BLaER1 (cell line): ENCODE results near the gene CREB3L1.
"Not testable (repeated sequence)": the region's sequence is repeated elsewhere in the genome, so short reads cannot be mapped to it uniquely, and the experiment has no call there.

Experiments
- H3K27ac ChIP-seq: shearing (Covaris generic); formaldehyde crosslinking; 2 replicates; pipeline ENCODE4 v1.8.1; 2022
- H3K27me3 ChIP-seq: shearing (Covaris generic); formaldehyde crosslinking; 2 replicates; pipeline ENCODE4 v1.8.1; 2022
- H3K36me3 ChIP-seq: shearing (Covaris generic); formaldehyde crosslinking; 2 replicates; pipeline ENCODE4 v1.8.1; 2022
- H3K4me1 ChIP-seq: shearing (Covaris generic); formaldehyde crosslinking; 2 replicates; pipeline ENCODE4 v1.8.1; 2022
- H3K4me2 ChIP-seq: shearing (Covaris generic); formaldehyde crosslinking; 2 replicates; pipeline ENCODE4 v1.8.1; 2022
- H3K4me3 ChIP-seq: shearing (Covaris generic); formaldehyde crosslinking; 2 replicates; pipeline ENCODE4 v1.8.1; 2022
- H3K9ac ChIP-seq: shearing (Covaris generic); formaldehyde crosslinking; 2 replicates; pipeline ENCODE4 v1.8.1; 2022
- H3K9me3 ChIP-seq: shearing (Covaris generic); formaldehyde crosslinking; 2 replicates; pipeline ENCODE4 v1.8.1; 2022
- H4K20me1 ChIP-seq: shearing (Covaris generic); formaldehyde crosslinking; 2 replicates; pipeline ENCODE4 v1.8.1; 2022
- Cebpa-rat ChIP-seq: shearing (Covaris generic); IDR thresholded peaks from 2 replicates; pipeline ENCODE4 v1.8.1; 2022

Gene CREB3L1

GRCh38 chr11:46256540-46257001 is 20.9 kb upstream of the CREB3L1 start:
- Histone ChIP-seq H3K9ac (no peak overlapping the region), H3K27me3 (no peaks in the 10 kb centered on the region), H3K4me2 (no peak overlapping the region), H3K27ac (no peak overlapping the region), H3K9me3 (no peaks in the 10 kb centered on the region), H3K4me3 (no peak overlapping the region), H4K20me1 (no peaks in the 10 kb centered on the region), H3K36me3 (no peaks in the 10 kb centered on the region), H3K4me1 (peaks cover 8% of the 10 kb centered on the region)
- no peak for TF ChIP-seq Cebpa-rat

- not testable (repeated sequence) for H3K9ac ChIP-seq, H3K27ac ChIP-seq, H4K20me1 ChIP-seq, H3K4me1 ChIP-seq, H3K4me2 ChIP-seq, H3K4me3 ChIP-seq, H3K27me3 ChIP-seq, H3K36me3 ChIP-seq
- peaks cover 13% of the 10 kb centered on the region for H3K9me3 ChIP-seq
Observed at GRCh38 chr11:46259347-46259746, 18.1 kb upstream of the CREB3L1 start.

GRCh38 chr11:46259971-46260560 is 17.4 kb upstream of the CREB3L1 start:
- no peaks in the 10 kb centered on the region for H3K36me3 ChIP-seq
- no peak overlapping the region for H3K9ac ChIP-seq
- H3K4me3 ChIP-seq, result no peak overlapping the region
- H3K4me1 ChIP-seq, result peaks cover 4% of the 10 kb centered on the region
- no peaks in the 10 kb centered on the region for H3K27me3 ChIP-seq
- no peak overlapping the region for H3K27ac ChIP-seq
- H4K20me1 ChIP-seq, result no peaks in the 10 kb centered on the region
- H3K9me3 ChIP-seq, result peaks cover 13% of the 10 kb centered on the region
- no peak overlapping the region for H3K4me2 ChIP-seq
- TF ChIP-seq Cebpa-rat, result no peak

GRCh38 chr11:46263120-46263519 is 14.3 kb upstream of the CREB3L1 start:
- Histone ChIP-seq H3K4me3 (no peak overlapping the region), H3K27ac (no peak overlapping the region), H3K4me2 (no peak overlapping the region), H3K9ac (no peak overlapping the region), H3K36me3 (no peaks in the 10 kb centered on the region), H4K20me1 (no peaks in the 10 kb centered on the region), H3K4me1 (peaks cover 26% of the 10 kb centered on the region), H3K9me3 (peaks cover 13% of the 10 kb centered on the region), H3K27me3 (no peaks in the 10 kb centered on the region)
- no peak for TF ChIP-seq Cebpa-rat

GRCh38 chr11:46264030-46264429 is 13.4 kb upstream of the CREB3L1 start:
- no peaks in the 10 kb centered on the region for H4K20me1 ChIP-seq
- no peak for TF ChIP-seq Cebpa-rat
- no peaks in the 10 kb centered on the region for H3K36me3 ChIP-seq
- no peak overlapping the region for H3K27ac ChIP-seq
- no peak overlapping the region for H3K4me3 ChIP-seq
- peaks cover 28% of the 10 kb centered on the region for H3K4me1 ChIP-seq
- H3K9ac ChIP-seq, result no peak overlapping the region
- peaks cover 13% of the 10 kb centered on the region for H3K9me3 ChIP-seq
- no peaks in the 10 kb centered on the region for H3K27me3 ChIP-seq
- no peak overlapping the region for H3K4me2 ChIP-seq

GRCh38 chr11:46264976-46265375 is 12.5 kb upstream of the CREB3L1 start:
- H3K4me3 ChIP-seq, result no peak overlapping the region
- H3K4me2 ChIP-seq, result peak overlapping the region; percentile 84
- H3K27ac ChIP-seq, result 0 out of 2 replicates have a peak overlapping the region, but pooled peaks have one; percentile 9
- H4K20me1 ChIP-seq, result no peaks in the 10 kb centered on the region
- no peaks in the 10 kb centered on the region for H3K36me3 ChIP-seq
- H3K9me3 ChIP-seq, result peaks cover 13% of the 10 kb centered on the region
- TF ChIP-seq Cebpa-rat, result no peak
- H3K27me3 ChIP-seq, result no peaks in the 10 kb centered on the region
- H3K9ac ChIP-seq, result no peak overlapping the region
- H3K4me1 ChIP-seq, result peaks cover 28% of the 10 kb centered on the region

GRCh38 chr11:46265764-46266163 is 11.7 kb upstream of the CREB3L1 start:
- no peak overlapping the region for H3K27ac ChIP-seq
- TF ChIP-seq Cebpa-rat, result no peak
- peak overlapping the region; percentile 84 for H3K4me2 ChIP-seq
- H3K27me3 ChIP-seq, result no peaks in the 10 kb centered on the region
- H3K4me1 ChIP-seq, result peaks cover 28% of the 10 kb centered on the region
- H3K9me3 ChIP-seq, result peaks cover 13% of the 10 kb centered on the region
- no peaks in the 10 kb centered on the region for H4K20me1 ChIP-seq
- H3K36me3 ChIP-seq, result no peaks in the 10 kb centered on the region
- H3K4me3 ChIP-seq, result no peak overlapping the region
- no peak overlapping the region for H3K9ac ChIP-seq

- Histone ChIP-seq H3K4me2 (0 out of 2 replicates have a peak overlapping the region, but pooled peaks have one; percentile 7), H3K27ac (no peak overlapping the region), H4K20me1 (no peaks in the 10 kb centered on the region), H3K9me3 (peaks cover 7% of the 10 kb centered on the region), H3K27me3 (no peaks in the 10 kb centered on the region), H3K4me3 (no peak overlapping the region), H3K36me3 (no peaks in the 10 kb centered on the region), H3K4me1 (peaks cover 34% of the 10 kb centered on the region), H3K9ac (no peak overlapping the region)
- no peak for TF ChIP-seq Cebpa-rat
Observed at GRCh38 chr11:46267930-46268329, 9.5 kb upstream of the CREB3L1 start.

GRCh38 chr11:46270684-46271083 is 6.8 kb upstream of the CREB3L1 start:
- Histone ChIP-seq H3K4me3 (no peak overlapping the region), H3K9ac (no peak overlapping the region), H4K20me1 (no peaks in the 10 kb centered on the region), H3K4me1 (peaks cover 24% of the 10 kb centered on the region), H3K9me3 (no peaks in the 10 kb centered on the region), H3K27ac (no peak overlapping the region), H3K36me3 (no peaks in the 10 kb centered on the region), H3K27me3 (peaks cover 10% of the 10 kb centered on the region), H3K4me2 (no peak overlapping the region)
- no peak for TF ChIP-seq Cebpa-rat

GRCh38 chr11:46271407-46271806 is 6.1 kb upstream of the CREB3L1 start:
- no peak overlapping the region for H3K9ac ChIP-seq

More at GRCh38 chr11:46271407-46271806, 6.1 kb upstream of the CREB3L1 start:
- Histone ChIP-seq H3K36me3 (no peaks in the 10 kb centered on the region), H3K27ac (no peak overlapping the region), H3K4me2 (no peak overlapping the region), H3K9me3 (no peaks in the 10 kb centered on the region), H3K4me3 (no peak overlapping the region), H4K20me1 (no peaks in the 10 kb centered on the region), H3K27me3 (peaks cover 17% of the 10 kb centered on the region), H3K4me1 (peaks cover 16% of the 10 kb centered on the region)
- no peak for TF ChIP-seq Cebpa-rat
